ENCODE measurements around the gene NUPR2.
"Not testable (repeated sequence)": the region's sequence is repeated elsewhere in the genome, so short reads cannot be mapped to it uniquely, and the experiment has no call there.

NUPR2 gene

GRCh38 chr7:56115852-56116538 is at the start of gene NUPR2:
Gene NUPR2, minus strand, starts transcription at chr7:56116417. Its CDS starts 103 bp downstream, at chr7:56116314.
- DNase-seq = no peak

DNA sequence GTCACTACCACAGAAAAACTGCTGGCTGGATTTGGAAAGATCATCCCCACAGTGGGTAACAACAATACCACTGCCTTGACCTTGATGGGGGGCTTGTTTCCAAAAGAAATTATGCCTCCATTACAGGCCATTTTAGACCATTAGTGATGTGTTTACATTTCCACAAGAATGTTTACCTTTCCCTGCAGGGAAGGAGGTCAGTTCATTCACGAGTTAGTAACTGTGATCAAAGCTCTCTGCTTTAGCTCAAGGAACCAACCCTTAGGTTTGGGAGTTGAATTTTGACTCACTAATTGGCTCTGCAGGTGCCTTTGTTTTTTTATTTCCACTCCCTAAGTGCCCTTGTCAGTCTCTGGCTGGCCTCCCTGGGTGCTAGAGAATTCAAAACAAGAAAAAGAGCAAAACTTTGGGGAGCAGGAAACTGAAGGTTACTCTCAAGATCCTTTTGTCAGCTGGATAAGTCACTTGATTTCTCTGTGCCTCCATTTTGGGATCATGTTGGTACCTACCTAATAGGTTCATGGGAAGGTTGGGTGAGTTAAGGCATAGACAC is 41.1 kb upstream of the NUPR2 start:
- no peak for DNase-seq

- DNase-seq = not testable (repeated sequence)
Measured at GRCh38 chr7:56131062-56131461, 14.8 kb upstream of the NUPR2 start.

GRCh38 chr7:56127241-56127975 is 11.2 kb upstream of the NUPR2 start:
- DNase-seq = no peak

GRCh38 chr7:56125831-56126230 is 9.6 kb upstream of the NUPR2 start:
- no peak for DNase-seq

DNA sequence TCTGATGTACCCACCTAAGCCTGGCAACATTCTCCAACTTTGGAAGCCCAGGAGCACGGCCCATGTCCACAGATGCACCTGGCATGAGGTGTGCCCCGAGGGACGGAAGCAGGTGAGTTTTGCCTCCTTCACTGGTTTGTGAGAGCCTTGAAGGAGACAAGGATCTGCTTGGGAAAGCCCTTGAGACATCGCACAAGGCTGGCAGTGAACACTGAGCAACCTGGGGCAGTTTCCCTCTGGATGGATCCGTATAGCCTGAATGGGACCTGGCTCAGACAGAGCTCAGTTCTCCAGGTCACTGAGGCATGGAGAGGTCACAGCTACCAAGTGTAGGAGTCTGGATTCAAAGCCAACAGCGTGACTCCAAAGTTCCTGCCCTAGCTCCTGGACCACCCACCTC is 8.8 kb upstream of the NUPR2 start:
- no peak for DNase-seq

DNA sequence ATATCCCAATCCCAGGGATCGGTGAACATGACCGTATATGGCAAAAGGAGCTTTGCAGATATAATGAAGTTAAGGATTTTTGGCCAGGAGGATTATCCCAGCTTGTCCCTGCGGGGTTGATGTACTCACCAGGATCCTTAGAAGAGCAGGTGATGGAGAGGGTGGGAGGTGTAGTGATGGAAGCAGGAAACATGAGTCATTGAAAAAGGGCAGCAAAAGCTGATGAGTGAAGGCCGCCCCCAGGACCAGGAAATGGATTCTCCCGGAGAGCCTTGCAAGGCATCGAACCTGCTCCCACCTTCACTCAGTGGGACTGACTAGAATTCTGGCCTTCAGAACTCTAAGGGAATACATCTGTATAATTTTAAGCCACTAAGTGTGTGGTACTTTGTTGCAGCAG is 5.2 kb upstream of the NUPR2 start:
- no peak for DNase-seq

GRCh38 chr7:56112244-56112643 is 4.0 kb downstream of the NUPR2 start:
- DNase-seq = not testable (repeated sequence)

DNA sequence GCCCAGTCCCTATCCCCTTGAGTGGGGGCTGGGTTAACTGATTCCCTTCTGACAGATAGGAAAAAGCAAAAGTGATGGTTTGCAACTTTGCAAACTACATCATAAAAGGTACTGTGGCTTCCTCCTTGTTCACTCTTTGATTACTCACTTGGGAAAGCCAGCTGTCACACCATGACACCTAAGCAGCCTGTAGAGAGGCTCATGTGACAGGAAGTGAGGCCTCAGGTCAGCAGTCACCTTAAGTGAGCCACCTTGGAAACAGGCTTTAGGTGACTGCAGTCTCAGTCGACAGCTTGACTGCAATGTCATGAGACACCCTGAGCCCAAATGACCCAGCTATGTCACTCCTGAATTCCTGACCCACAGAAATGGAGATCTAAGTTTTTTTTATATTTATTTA is 5.6 kb downstream of the NUPR2 start:
- no peak for DNase-seq

DNA sequence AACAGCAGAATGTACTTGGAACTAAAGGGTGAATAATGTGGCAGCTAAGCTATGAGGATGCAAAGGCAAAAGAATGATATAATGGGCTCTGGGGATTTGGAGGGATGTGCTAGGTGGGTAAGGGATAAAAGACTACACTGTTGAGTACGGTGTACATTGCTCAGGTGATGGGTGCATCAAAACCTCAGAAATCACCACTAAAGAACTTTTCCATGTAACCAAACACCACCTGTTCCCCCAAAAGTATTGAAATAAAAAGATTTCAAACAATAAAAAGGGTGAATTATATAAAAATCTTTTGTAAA is 8.3 kb downstream of the NUPR2 start:
- no peak for DNase-seq

DNA sequence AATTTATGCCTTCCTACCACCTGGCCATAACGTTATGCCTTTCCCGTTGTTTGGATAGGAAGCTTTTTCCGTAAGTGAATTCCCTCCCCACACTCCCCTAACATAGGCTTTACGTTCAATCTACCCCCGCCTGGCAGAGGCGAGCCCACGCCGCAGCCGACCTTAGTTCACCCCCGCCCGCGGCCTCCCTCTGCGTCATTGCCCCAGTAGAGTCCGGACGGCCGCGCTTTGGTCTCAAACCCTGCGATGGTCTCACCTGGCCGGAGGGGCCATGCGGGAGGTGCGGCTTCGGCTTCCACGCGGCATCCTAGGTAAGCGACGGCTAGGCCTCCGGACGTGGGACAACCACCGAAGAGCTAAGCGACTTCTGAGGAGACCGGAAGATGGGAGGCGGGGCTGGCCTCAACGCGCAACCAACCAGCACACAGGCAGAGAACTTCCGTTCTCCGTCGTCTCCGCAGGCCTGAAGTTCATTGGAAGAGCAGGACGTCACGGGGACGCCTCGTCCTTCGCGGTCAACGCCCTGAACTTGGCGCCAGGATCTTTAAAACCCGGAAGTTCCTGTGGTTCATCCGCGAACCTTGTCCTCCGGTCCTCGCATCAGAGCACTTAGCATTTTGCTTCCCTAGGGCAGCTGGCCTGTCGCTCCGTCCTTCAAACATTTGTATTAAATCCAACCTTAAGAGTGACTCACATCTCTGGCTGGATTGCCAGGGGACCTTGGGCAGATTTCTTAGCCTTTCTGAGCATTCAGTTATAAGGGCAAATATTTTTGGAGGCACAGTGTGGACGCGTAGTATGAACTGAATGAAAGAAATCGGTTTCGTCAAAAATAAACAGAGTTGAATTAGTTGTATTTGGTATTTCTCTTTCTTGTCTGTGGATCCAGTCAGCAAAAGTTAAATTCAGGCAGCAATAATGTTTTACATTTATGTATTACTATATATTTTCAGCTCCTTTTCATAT is 9.8 kb downstream of the NUPR2 start, which contains the start of gene CHCHD2:
TSS of gene CHCHD2 (minus strand) at position 369 of the 966 bp plus-strand sequence. CDS start at position 306, 63 bp downstream.
- peak; percentile 79 for DNase-seq

DNA sequence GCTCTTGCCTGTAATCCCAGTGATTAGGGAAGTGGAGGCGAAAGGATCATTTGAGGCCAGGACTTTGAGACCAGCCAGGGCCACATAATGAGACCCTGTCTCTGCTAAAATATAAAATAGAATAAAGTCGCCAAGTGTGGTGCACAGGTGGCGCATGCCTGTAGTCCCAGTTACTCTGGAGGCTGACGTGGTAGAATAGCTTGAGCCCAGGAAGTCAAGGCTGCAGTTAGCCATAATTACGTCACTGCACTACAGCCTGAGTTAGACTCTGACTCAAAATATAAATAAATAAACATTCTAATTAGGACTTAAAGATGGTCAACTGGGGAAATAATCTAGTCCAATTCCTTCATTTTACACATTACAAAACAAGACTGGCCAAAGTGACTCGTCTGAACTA is 10.7 kb downstream of the NUPR2 start:
- no peak for DNase-seq

DNA sequence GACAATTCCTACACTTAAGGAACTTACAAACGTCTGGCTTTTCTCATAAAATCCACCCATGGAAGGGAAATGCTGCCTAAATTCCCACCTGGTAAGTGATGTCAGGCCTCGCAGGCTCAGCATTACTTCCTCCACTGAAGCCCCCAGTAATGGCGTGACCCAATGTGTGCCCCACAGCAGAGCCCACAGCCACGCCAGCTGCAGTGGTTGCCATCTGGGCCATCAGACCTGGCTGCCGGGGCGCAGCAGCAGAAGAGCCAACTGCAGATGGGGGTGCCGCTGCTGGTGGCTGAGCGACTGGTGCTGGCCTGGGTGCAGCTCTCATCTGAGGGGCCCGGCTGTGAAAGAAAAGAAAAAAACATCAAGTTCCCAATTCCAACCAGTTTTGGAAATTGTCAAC is 12.1 kb downstream of the NUPR2 start:
- DNase-seq = not testable (repeated sequence)

GRCh38 chr7:56099653-56100052 is 16.6 kb downstream of the NUPR2 start:
- DNase-seq = no peak

- not testable (repeated sequence) for DNase-seq
Measured at GRCh38 chr7:56098187-56099008, 17.8 kb downstream of the NUPR2 start.

DNA sequence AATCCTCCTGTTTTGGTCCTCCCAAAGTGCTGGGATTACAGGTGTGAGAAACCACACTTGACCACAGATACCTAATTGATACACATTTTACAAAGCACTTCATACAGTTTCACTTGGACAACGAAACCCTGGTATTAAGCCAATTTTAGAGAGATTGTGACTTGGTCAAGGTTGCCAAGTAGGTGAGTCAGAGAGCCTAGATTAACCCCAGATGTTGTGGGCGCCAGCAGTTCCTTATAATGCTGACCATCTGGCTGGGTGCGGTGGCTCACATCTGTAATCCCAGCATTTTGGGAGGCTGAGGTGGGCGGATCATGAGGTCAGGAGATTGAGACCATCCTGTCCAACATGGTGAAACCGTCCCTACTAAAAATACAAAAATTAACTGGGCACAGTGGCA is 18.5 kb downstream of the NUPR2 start:
- no peak for DNase-seq

- DNase-seq = peak; percentile 60
Measured at GRCh38 chr7:56092789-56093531, 23.3 kb downstream of the NUPR2 start, which contains the start of gene PHKG1. Gene PHKG1, minus strand, starts transcription at chr7:56092952. Its CDS starts 4,011 bp downstream, at chr7:56088941.

GRCh38 chr7:56092388-56092787 is 23.8 kb downstream of the NUPR2 start:
- DNase-seq = not testable (repeated sequence)

DNA sequence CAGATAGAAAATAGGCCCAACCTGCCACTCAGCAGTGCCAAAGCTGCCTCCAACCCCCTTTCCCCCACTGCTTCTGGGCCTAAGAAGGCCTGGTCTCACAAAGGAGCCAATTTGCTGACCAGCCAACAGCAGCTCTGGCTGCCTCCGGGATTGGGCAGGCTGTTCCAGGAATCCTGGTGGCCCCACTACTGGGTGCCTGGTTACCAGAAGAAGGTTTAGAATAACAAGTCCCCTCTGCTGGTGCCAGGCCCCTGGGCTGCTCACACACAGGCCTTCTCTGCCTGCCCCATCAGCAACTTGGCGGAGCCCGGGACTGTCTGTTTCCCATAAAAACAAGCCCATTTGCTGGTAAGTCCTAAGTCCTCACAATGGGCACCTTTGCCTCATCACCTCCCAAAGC is 24.6 kb downstream of the NUPR2 start:
- DNase-seq = no peak

- no peak for DNase-seq
Measured at GRCh38 chr7:56087445-56087844, 28.8 kb downstream of the NUPR2 start.

DNA sequence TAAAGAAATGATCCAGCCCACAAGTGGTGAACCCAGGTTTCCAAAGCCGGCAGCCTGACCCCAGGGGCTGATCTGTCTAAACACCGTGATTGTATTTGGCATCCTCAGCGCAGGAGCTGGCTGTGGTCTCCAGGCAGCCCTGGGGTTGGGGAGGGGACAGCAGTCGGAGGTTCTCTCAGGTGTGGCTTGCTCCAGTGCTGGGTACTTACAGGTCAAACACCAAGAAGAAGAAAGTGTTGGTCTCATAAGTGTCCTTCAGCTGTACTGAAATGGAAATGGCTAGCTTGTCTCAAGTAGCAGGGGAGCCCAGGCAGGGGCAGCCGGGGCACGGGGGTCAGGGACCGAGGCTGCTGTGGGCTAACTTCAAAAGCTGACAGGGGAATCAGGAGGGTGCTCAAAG is 29.5 kb downstream of the NUPR2 start:
- DNase-seq = no peak

All from islet precursor cell (in vitro differentiated cells).